Choroid plexus epithelial cell (primary cell): ENCODE data around the gene HMBS.

ENCODE experiments used
- DNase-seq: peaks from one replicate; pipeline ENCODE4 v3.0.0-alpha.2; 2010; ENCODE audit warnings: low read depth
- H3K4me3 ChIP-seq: 2 replicates; pipeline ENCODE4 v1.5.1; 2011; ENCODE audit warnings: low read depth, mild to moderate bottlenecking, control low read depth, low read length, moderate library complexity
- TF ChIP-seq, protein P1 (sequence below): conservative IDR thresholded peaks from 2 replicates; pipeline ENCODE4 v1.5.1; 2011; ENCODE audit warnings: low read depth, mild to moderate bottlenecking, control low read depth, inconsistent platforms, low read length, moderate library complexity

The HMBS gene

DNA sequence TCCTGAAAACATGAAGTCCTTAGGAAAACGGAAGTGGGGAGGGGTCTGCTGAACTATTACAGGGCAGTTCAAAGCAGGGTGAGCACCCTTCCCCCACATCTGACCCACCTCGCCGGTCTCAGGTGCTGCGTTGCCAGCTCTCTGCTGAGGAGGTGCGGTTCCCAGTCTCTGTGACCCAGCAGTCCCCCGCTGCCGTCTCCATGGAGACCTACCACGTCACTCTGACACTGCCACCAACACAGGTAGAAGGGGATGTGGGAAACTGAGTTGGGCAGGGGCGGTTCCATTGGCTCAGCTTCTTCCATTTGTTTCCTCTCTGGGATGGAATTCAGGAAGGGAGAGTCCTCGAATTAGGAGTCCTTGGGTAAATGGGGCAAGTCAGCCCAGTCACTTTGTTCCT is 25.8 kb downstream of the HMBS start:
- TF ChIP-seq, protein P1, sequence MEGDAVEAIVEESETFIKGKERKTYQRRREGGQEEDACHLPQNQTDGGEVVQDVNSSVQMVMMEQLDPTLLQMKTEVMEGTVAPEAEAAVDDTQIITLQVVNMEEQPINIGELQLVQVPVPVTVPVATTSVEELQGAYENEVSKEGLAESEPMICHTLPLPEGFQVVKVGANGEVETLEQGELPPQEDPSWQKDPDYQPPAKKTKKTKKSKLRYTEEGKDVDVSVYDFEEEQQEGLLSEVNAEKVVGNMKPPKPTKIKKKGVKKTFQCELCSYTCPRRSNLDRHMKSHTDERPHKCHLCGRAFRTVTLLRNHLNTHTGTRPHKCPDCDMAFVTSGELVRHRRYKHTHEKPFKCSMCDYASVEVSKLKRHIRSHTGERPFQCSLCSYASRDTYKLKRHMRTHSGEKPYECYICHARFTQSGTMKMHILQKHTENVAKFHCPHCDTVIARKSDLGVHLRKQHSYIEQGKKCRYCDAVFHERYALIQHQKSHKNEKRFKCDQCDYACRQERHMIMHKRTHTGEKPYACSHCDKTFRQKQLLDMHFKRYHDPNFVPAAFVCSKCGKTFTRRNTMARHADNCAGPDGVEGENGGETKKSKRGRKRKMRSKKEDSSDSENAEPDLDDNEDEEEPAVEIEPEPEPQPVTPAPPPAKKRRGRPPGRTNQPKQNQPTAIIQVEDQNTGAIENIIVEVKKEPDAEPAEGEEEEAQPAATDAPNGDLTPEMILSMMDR: no peak
- DNase-seq: no peak
- H3K4me3 ChIP-seq: no peak overlapping the region

- no peak overlapping the region for H3K4me3 ChIP-seq
- TF ChIP-seq, protein P1: no peak
- DNase-seq: no peak
Observed at GRCh38 chr11:119111361-119111925, 26.8 kb downstream of the HMBS start.

- no peak overlapping the region for H3K4me3 ChIP-seq
- DNase-seq: no peak
- TF ChIP-seq, protein P1: no peak
Observed at GRCh38 chr11:119112314-119113020, 27.8 kb downstream of the HMBS start.

GRCh38 chr11:119113716-119114115 is 29.0 kb downstream of the HMBS start:
- TF ChIP-seq, protein P1: no peak
- no peak for DNase-seq
- H3K4me3 ChIP-seq: no peak overlapping the region

DNA sequence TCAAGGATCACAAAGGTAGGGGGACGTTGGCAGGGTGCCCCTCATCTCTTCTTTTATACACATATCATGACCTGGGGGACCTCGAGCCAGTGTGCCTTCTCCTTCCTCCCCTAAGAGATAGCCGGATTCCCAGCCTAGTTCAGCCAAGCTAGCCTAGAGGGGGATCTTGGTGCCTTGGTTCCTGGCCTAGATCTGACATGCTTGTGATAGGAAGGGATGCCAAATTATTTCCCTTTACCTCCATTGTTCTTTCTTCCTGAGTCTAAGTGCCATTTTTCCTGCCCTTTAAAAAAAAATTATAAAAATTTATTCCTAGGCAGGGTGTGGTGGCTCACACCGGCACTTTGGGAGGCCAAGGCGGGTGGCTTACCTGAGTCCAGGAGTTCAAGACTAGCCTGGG is 29.7 kb downstream of the HMBS start:
- no peak overlapping the region for H3K4me3 ChIP-seq
- DNase-seq: no peak
- TF ChIP-seq, protein P1: no peak

DNA sequence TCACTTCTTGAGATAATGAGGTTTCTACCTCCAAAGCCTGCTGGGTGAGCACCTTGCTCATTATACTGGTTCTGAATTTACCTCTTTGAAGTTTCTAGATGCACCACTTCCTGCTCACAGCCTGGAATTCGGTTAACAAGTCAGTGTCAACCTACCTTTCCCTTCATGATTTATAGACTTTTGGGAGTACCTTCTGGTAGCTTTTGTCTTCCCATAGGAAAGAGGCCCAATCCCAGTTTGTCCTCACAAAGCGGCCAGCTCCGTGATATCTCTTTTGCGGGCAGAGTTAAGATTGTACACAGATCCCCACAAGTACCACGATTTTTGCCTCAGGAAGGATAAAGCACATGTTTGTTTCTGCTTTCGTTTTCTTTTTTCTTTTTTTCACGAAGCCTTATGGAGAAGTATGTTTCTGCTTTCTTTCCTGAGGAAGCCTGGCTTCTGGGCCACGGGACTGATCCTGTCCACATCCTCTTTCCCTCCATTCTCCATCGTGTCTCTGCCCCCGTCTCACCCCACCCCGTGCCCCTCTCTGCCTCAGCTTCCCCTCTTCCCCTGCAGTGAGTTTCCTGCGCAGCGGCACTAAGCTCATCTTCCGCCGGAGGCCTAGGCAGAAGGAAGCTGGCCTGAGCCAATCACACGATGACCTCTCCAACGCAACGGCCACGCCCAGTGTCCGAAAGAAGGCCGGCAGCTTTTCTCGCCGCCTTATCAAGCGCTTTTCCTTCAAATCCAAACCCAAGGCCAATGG is 31.0 kb downstream of the HMBS start:
- DNase-seq: no peak
- H3K4me3 ChIP-seq: no peak overlapping the region

More for the DNA sequence above, 31.0 kb downstream of the HMBS start:
- TF ChIP-seq, protein P1: no peak
